Adrenal gland (tissue), 5 donors: ENCODE measurements around the gene PLA2R1.

Experiments used
- POLR2A ChIP-seq, 2 donors: fragments of 450-650 bp; IDR thresholded peaks; one replicate each; pipeline ENCODE4 v1.6.1; 2017; ENCODE audit warnings: antibody characterized with exemption in 2 of 2, mild to moderate bottlenecking in 2 of 2, moderate library complexity in 1 of 2
- TF ChIP-seq, protein P1 (sequence below), 6 experiments: fragments of 450-650 bp in 4 of 6; fragments of 200-600 bp in 2 of 6; sonication (generic) in 1 of 6; IDR thresholded peaks; 1 replicate in 5 of 6; 2 replicates in 1 of 6; pipeline versions ENCODE4 v1.5.1 to v1.8.0; 2016 to 2021; ENCODE audit warnings: antibody characterized with exemption in 6 of 6, mild to moderate bottlenecking in 2 of 6, moderate library complexity in 1 of 6
- donor health status: DM: no; HTN: no; CAD: no.

DNA sequence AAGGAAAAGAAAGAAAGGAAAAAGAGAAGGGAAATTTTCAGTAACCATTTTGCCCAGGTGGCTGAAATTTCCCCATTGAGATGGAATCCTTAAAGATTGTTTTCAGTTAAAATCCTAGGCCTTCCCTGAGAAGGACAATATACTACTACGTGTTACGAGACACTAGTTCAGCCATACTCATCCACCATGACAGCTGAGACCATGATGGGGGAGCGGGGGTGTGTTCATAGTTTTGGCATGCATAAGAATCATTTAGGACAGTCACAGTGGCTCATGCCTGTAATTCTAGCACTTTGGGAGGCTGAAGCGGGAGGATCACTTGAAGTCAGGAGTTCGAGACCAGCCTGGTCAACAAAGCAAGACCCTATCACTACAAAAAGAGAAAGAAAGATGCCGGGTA lies 28.0 kb downstream of the PLA2R1 start:
- TF ChIP-seq POLR2A (IDR thresholded peaks at IDR 0.05): no peak
- TF ChIP-seq, protein P1, sequence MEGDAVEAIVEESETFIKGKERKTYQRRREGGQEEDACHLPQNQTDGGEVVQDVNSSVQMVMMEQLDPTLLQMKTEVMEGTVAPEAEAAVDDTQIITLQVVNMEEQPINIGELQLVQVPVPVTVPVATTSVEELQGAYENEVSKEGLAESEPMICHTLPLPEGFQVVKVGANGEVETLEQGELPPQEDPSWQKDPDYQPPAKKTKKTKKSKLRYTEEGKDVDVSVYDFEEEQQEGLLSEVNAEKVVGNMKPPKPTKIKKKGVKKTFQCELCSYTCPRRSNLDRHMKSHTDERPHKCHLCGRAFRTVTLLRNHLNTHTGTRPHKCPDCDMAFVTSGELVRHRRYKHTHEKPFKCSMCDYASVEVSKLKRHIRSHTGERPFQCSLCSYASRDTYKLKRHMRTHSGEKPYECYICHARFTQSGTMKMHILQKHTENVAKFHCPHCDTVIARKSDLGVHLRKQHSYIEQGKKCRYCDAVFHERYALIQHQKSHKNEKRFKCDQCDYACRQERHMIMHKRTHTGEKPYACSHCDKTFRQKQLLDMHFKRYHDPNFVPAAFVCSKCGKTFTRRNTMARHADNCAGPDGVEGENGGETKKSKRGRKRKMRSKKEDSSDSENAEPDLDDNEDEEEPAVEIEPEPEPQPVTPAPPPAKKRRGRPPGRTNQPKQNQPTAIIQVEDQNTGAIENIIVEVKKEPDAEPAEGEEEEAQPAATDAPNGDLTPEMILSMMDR (IDR thresholded peaks at IDR 0.05): no peak
